ENCODE data around the gene SEMA4D.

The SEMA4D gene

GRCh38 chr9:89314955-89315354, 183.0 kb downstream of the SEMA4D start:
- TF ChIP-seq, protein P1, sequence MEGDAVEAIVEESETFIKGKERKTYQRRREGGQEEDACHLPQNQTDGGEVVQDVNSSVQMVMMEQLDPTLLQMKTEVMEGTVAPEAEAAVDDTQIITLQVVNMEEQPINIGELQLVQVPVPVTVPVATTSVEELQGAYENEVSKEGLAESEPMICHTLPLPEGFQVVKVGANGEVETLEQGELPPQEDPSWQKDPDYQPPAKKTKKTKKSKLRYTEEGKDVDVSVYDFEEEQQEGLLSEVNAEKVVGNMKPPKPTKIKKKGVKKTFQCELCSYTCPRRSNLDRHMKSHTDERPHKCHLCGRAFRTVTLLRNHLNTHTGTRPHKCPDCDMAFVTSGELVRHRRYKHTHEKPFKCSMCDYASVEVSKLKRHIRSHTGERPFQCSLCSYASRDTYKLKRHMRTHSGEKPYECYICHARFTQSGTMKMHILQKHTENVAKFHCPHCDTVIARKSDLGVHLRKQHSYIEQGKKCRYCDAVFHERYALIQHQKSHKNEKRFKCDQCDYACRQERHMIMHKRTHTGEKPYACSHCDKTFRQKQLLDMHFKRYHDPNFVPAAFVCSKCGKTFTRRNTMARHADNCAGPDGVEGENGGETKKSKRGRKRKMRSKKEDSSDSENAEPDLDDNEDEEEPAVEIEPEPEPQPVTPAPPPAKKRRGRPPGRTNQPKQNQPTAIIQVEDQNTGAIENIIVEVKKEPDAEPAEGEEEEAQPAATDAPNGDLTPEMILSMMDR (IDR thresholded peaks at IDR 0.05; ENCODE audit: low read depth, low read length) = no peak
- H3K4me3 ChIP-seq (ENCODE audit: low read depth, low read length) = no peak overlapping the region

DNA sequence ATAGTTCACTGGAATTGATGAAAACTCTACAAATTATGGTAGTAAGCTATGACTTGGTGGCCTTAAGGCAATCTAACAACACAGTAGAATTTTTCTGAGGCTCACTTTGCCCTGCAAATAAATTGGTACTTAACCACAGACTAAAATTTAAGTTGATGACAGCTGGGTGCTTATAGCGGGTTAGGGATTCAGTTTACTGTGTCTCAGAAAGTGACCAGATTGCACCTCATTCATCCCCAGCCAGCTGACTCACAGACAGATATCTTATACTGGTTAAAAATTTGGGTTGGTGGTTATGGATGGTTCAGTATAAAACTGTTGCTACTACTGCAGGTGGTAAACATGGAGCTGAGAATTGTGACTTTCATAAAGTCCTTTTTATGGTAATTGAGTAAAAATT, 184.1 kb downstream of the SEMA4D start:
- TF ChIP-seq, protein P1 (IDR thresholded peaks at IDR 0.05; ENCODE audit: low read depth, low read length) = no peak
- H3K4me3 ChIP-seq (ENCODE audit: low read depth, low read length) = peak overlapping the region; percentile 89

- TF ChIP-seq, protein P1 (IDR thresholded peaks at IDR 0.05; ENCODE audit: low read depth, low read length) = no peak
- H3K4me3 ChIP-seq (ENCODE audit: low read depth, low read length) = peak overlapping the region; percentile 89
These were observed 185.7 kb downstream of the SEMA4D start for GRCh38 chr9:89312222-89312571.

DNA sequence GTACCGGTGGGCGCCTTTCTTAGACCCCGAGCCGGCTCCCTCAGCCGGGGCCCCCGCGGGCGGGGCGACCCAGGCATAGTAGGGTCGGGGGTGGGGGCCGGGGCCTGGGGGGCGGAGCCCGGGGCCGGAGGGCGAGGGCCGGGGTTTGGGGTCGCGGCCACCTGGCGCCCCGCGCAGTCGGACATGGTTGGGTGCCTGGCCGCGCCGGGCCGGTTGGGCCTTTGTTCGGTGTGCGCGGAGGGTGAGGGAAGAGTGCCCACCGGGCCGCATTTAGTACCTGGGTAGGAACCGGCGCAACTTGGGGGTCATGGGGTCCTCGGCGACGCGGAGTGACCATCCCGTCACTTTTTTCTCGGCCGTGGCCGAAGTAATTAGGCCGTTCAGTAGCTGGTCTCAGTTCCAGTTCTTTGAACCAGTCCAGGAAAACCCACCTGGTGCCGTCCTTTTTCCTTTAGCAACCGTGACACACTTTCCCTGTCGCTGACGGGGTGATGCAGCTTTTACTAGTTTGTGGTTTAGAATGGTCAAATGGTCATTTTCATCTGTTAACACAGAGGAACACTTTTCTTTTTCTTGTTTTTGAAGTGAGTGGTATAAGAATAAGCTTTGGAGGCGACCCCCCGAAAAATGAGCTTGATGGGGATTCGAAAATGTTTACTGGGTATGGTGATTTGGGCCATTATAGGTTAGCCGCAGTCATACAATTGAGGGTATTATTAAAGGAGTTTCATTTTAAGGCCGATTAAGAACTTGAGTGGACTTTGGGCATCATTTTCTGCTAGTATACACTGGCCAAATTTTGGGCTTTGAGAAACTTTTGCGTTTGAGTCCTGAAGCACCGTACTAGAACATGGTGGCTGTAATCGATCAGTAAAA, 186.3 kb downstream of the SEMA4D start:
- TF ChIP-seq, protein P1 (IDR thresholded peaks at IDR 0.05; ENCODE audit: low read depth, low read length) = no peak
- peak overlapping the region; percentile 89 for H3K4me3 ChIP-seq (ENCODE audit: low read depth, low read length)

All from WI38 (cell line).